Neuronal stem cell (in vitro differentiated cells): ENCODE data around the gene CDK14.

Experiments used
- DNase-seq: peaks from one replicate; pipeline ENCODE4 v3.0.0-alpha.2; 2013; ENCODE audit warnings: low spot score
- H2AFZ ChIP-seq: one replicate; pipeline ENCODE4 v1.6.1; 2013; ENCODE audit warnings: mild to moderate bottlenecking, low read length, inconsistent platforms
- H2AK5ac ChIP-seq: 2 replicates; pipeline ENCODE4 v1.6.1; 2013; ENCODE audit warnings: low read depth, mild to moderate bottlenecking, inconsistent platforms, low read length, moderate library complexity, mixed read lengths
- H2BK120ac ChIP-seq: 2 replicates; pipeline ENCODE4 v1.6.1; 2013; ENCODE audit warnings: low read depth, mild to moderate bottlenecking, inconsistent platforms, low read length, moderate library complexity, mixed read lengths
- H2BK12ac ChIP-seq: one replicate; pipeline ENCODE4 v1.6.1; 2013; ENCODE audit warnings: low read length, inconsistent platforms
- H2BK15ac ChIP-seq: 2 replicates; pipeline ENCODE4 v1.6.1; 2013; ENCODE audit warnings: mild to moderate bottlenecking, low read length, inconsistent platforms, mixed read lengths
- H2BK5ac ChIP-seq: one replicate; pipeline ENCODE4 v1.6.1; 2013; ENCODE audit warnings: inconsistent platforms, mild to moderate bottlenecking, low read length, moderate library complexity
- H3K14ac ChIP-seq: one replicate; pipeline ENCODE4 v1.6.1; 2013; ENCODE audit warnings: low read length, inconsistent platforms
- H3K18ac ChIP-seq: 2 replicates; pipeline ENCODE4 v1.6.1; 2013; ENCODE audit warnings: low read length, inconsistent platforms
- H3K23ac ChIP-seq: 2 replicates; pipeline ENCODE4 v1.6.1; 2013; ENCODE audit warnings: low read depth, mild to moderate bottlenecking, mixed read lengths, low read length, inconsistent platforms; ENCODE audit not compliant: poor library complexity
- H3K27ac ChIP-seq: replicated peaks from 3 replicates; pipeline ENCODE4 v1.5.1; 2013; ENCODE audit warnings: low read length, inconsistent platforms
- H3K27me3 ChIP-seq, 3 experiments: 2 replicates each; pipeline ENCODE4 v1.6.1; 2013; ENCODE audit warnings: low read length in 3 of 3, mild to moderate bottlenecking in 2 of 3, inconsistent platforms in 1 of 3, low read depth in 1 of 3, mixed read lengths in 1 of 3, moderate library complexity in 1 of 3; ENCODE audit not compliant: control insufficient read depth in 3 of 3, insufficient read depth in 3 of 3
- H3K36me3 ChIP-seq, 2 donors: replicated peaks in 1 of 2; 2 replicates each; pipeline ENCODE4 v1.6.1; 2013; ENCODE audit warnings: low read length in 2 of 2; ENCODE audit not compliant: control insufficient read depth in 2 of 2, insufficient read depth in 2 of 2
- H3K4ac ChIP-seq: 2 replicates; pipeline ENCODE4 v1.6.1; 2013; ENCODE audit warnings: inconsistent platforms, mild to moderate bottlenecking, low read length, moderate library complexity
- H3K4me1 ChIP-seq, 2 donors: 1 replicate in 1 of 2; 2 replicates in 1 of 2; pipeline ENCODE4 v1.6.1; 2013; ENCODE audit warnings: low read length in 2 of 2, low read depth in 1 of 2; ENCODE audit not compliant: control insufficient read depth in 2 of 2, insufficient read depth in 1 of 2
- H3K4me2 ChIP-seq: one replicate; pipeline ENCODE4 v1.6.1; 2013; ENCODE audit warnings: mild to moderate bottlenecking, low read length, inconsistent platforms; ENCODE audit not compliant: insufficient read depth, poor library complexity, severe bottlenecking
- H3K4me3 ChIP-seq, 2 donors: 2 replicates each; pipeline ENCODE4 v1.5.1; 2013; ENCODE audit warnings: low read length in 2 of 2, mild to moderate bottlenecking in 2 of 2, inconsistent platforms in 1 of 2, moderate library complexity in 1 of 2
- H3K79me1 ChIP-seq: one replicate; pipeline ENCODE4 v1.6.1; 2013; ENCODE audit warnings: low read depth, mild to moderate bottlenecking, inconsistent platforms, low read length, moderate library complexity
- H3K9ac ChIP-seq: one replicate; pipeline ENCODE4 v1.6.1; 2013; ENCODE audit warnings: mild to moderate bottlenecking, low read depth, low read length, inconsistent platforms; ENCODE audit not compliant: poor library complexity
- H3K9me3 ChIP-seq, 2 donors: replicated peaks in 1 of 2; 2 replicates each; pipeline versions ENCODE3 to v1.6.1; 2013; ENCODE audit warnings: low read length in 2 of 2, mild to moderate bottlenecking in 2 of 2, inconsistent platforms in 1 of 2, low read depth in 1 of 2, mixed read lengths in 1 of 2, moderate library complexity in 1 of 2; ENCODE audit not compliant: control insufficient read depth in 2 of 2, insufficient read depth in 1 of 2
- H4K8ac ChIP-seq: one replicate; pipeline ENCODE4 v1.6.1; 2013; ENCODE audit warnings: low read depth, mild to moderate bottlenecking, inconsistent platforms, low read length, moderate library complexity
- H4K91ac ChIP-seq: one replicate; pipeline ENCODE4 v1.6.1; 2013; ENCODE audit warnings: low read length, low read depth, mild to moderate bottlenecking, inconsistent platforms; ENCODE audit not compliant: poor library complexity
- WGBS, 2 donors: extraction: QIAGEN DNeasy Blood & Tissue Kit; methylation state at CpG; one replicate each; pipeline ENCODE4 v1.1.7; 2013; ENCODE audit warnings: missing lambda C conversion rate in 2 of 2, mixed read lengths in 1 of 2; ENCODE audit not compliant: insufficient read length in 2 of 2, insufficient replicate concordance in 1 of 2; ENCODE audit errors: extremely low coverage in 2 of 2; 5-methylcytosine and 5-hydroxymethylcytosine counted together

Gene CDK14

GRCh38 chr7:91248996-91249395 lies 652.9 kb downstream of the CDK14 start:
- H3K4me1 ChIP-seq = no peaks in the 10 kb centered on the region
- H2BK5ac ChIP-seq = no peak overlapping the region
- no peak overlapping the region for H2BK15ac ChIP-seq
- H3K9me3 ChIP-seq = no peaks in the 10 kb centered on the region
- no peaks in the 10 kb centered on the region for H3K79me1 ChIP-seq
- H2BK120ac ChIP-seq = no peak overlapping the region
- H3K36me3 ChIP-seq = no peaks in the 10 kb centered on the region
- no peak overlapping the region for H3K4me2 ChIP-seq
- H3K23ac ChIP-seq = no peak overlapping the region
- no peak overlapping the region for H4K8ac ChIP-seq
- H4K91ac ChIP-seq = no peak overlapping the region
- no peak for DNase-seq
- H3K14ac ChIP-seq = no peak overlapping the region
- peak overlapping the region; percentile 53 for H2AFZ ChIP-seq
- no peak overlapping the region for H2BK12ac ChIP-seq
- H3K4ac ChIP-seq = no peak overlapping the region
- no peak overlapping the region for H3K4me3 ChIP-seq
- H2AK5ac ChIP-seq = no peak overlapping the region
- no peak overlapping the region for H3K9ac ChIP-seq
- H3K27ac ChIP-seq = no peak overlapping the region
- no peaks in the 10 kb centered on the region for H3K27me3 ChIP-seq
- WGBS, 2 donors = no CpG with 5 or more reads among the region's 2 CpGs
- H3K18ac ChIP-seq = no peak overlapping the region

GRCh38 chr7:91249506-91250233 lies 653.5 kb downstream of the CDK14 start:
- H2BK120ac ChIP-seq = no peak overlapping the region
- no CpG with 5 or more reads among the region's 4 CpGs for WGBS, 2 donors
- H2BK12ac ChIP-seq = no peak overlapping the region

GRCh38 chr7:91250706-91251105 lies 654.6 kb downstream of the CDK14 start:
- Histone ChIP-seq H3K14ac (no peak overlapping the region), H2BK5ac (no peak overlapping the region), H3K18ac (no peak overlapping the region), H3K4me3 (no peak overlapping the region), H3K9me3 (no peaks in the 10 kb centered on the region), H3K9ac (no peak overlapping the region), H3K23ac (no peak overlapping the region), H2AK5ac (no peak overlapping the region), H3K79me1 (no peaks in the 10 kb centered on the region), H3K27me3 (no peaks in the 10 kb centered on the region), H2BK120ac (no peak overlapping the region), H3K4me2 (no peak overlapping the region), H2BK15ac (no peak overlapping the region), H4K8ac (no peak overlapping the region), H3K4ac (no peak overlapping the region), H3K36me3 (no peaks in the 10 kb centered on the region), H4K91ac (no peak overlapping the region), H2AFZ (no peak overlapping the region), H2BK12ac (no peak overlapping the region), H3K4me1 (no peaks in the 10 kb centered on the region), H3K27ac (no peak overlapping the region)
- no CpG with 5 or more reads among the region's 4 CpGs for WGBS, 2 donors
- no peak for DNase-seq

More at GRCh38 chr7:91249506-91250233, 653.5 kb downstream of the CDK14 start:
- Histone ChIP-seq H3K27ac (no peak overlapping the region), H3K9ac (no peak overlapping the region), H3K4me1 (no peaks in the 10 kb centered on the region), H2BK15ac (no peak overlapping the region), H3K79me1 (no peaks in the 10 kb centered on the region), H2AK5ac (no peak overlapping the region), H2BK5ac (no peak overlapping the region), H3K36me3 (no peaks in the 10 kb centered on the region), H3K4ac (no peak overlapping the region), H3K4me2 (no peak overlapping the region), H4K91ac (no peak overlapping the region), H4K8ac (no peak overlapping the region), H3K9me3 (no peaks in the 10 kb centered on the region), H3K27me3 (no peaks in the 10 kb centered on the region), H3K14ac (no peak overlapping the region), H3K23ac (no peak overlapping the region), H2AFZ (no peak overlapping the region), H3K4me3 (no peak overlapping the region), H3K18ac (no peak overlapping the region)
- no peak for DNase-seq

GRCh38 chr7:91251877-91252276 lies 655.8 kb downstream of the CDK14 start:
- H3K9ac ChIP-seq = no peak overlapping the region
- no peak overlapping the region for H3K14ac ChIP-seq
- no peak overlapping the region for H4K91ac ChIP-seq
- H3K36me3 ChIP-seq = no peaks in the 10 kb centered on the region
- H2BK15ac ChIP-seq = no peak overlapping the region
- no peaks in the 10 kb centered on the region for H3K79me1 ChIP-seq
- no peak overlapping the region for H3K4me3 ChIP-seq
- no peak overlapping the region for H3K23ac ChIP-seq
- no peak for DNase-seq
- no peak overlapping the region for H2AFZ ChIP-seq
- no peak overlapping the region for H3K27ac ChIP-seq
- H3K9me3 ChIP-seq = no peaks in the 10 kb centered on the region
- H2BK120ac ChIP-seq = no peak overlapping the region
- H4K8ac ChIP-seq = no peak overlapping the region
- WGBS, 2 donors = no CpG with 5 or more reads among the region's 3 CpGs
- H2BK5ac ChIP-seq = no peak overlapping the region
- H3K4ac ChIP-seq = no peak overlapping the region
- H3K4me1 ChIP-seq = no peaks in the 10 kb centered on the region
- H3K4me2 ChIP-seq = no peak overlapping the region
- no peak overlapping the region for H2AK5ac ChIP-seq
- H2BK12ac ChIP-seq = no peak overlapping the region
- H3K18ac ChIP-seq = no peak overlapping the region
- H3K27me3 ChIP-seq = no peaks in the 10 kb centered on the region
